ENCODE data around the gene OR7G3.

The OR7G3 gene

GRCh38 chr19:9149997-9150396 is 23.2 kb upstream of the OR7G3 start:
- no peak overlapping the region for H3K27ac ChIP-seq (ENCODE audit: low read depth, low read length)
- no peaks in the 10 kb centered on the region for H3K27me3 ChIP-seq (ENCODE audit: control insufficient read depth, insufficient read depth, low read length)
- H3K9me3 ChIP-seq (ENCODE audit: control insufficient read depth, insufficient read depth, low read depth, low read length), result peaks cover 81% of the 10 kb centered on the region
- H3K4me3 ChIP-seq (ENCODE audit: low read depth, low read length), result no peak overlapping the region
- H3K9ac ChIP-seq (ENCODE audit: low read length), result no peak overlapping the region
- no peaks in the 10 kb centered on the region for H3K4me1 ChIP-seq (ENCODE audit: control insufficient read depth, insufficient read depth, low read length)
- peaks cover 77% of the 10 kb centered on the region for H3K36me3 ChIP-seq (ENCODE audit: control insufficient read depth, insufficient read depth, low read length)

GRCh38 chr19:9148697-9149096 is 21.9 kb upstream of the OR7G3 start:
- Histone ChIP-seq H3K4me1 (ENCODE audit: control insufficient read depth, insufficient read depth, low read length) (no peaks in the 10 kb centered on the region), H3K27ac (ENCODE audit: low read depth, low read length) (no peak overlapping the region), H3K27me3 (ENCODE audit: control insufficient read depth, insufficient read depth, low read length) (no peaks in the 10 kb centered on the region), H3K9me3 (ENCODE audit: control insufficient read depth, insufficient read depth, low read depth, low read length) (peaks cover 86% of the 10 kb centered on the region), H3K4me3 (ENCODE audit: low read depth, low read length) (no peak overlapping the region), H3K9ac (ENCODE audit: low read length) (no peak overlapping the region), H3K36me3 (ENCODE audit: control insufficient read depth, insufficient read depth, low read length) (peaks cover 72% of the 10 kb centered on the region)

- no peak overlapping the region for H3K27ac ChIP-seq (ENCODE audit: low read depth, low read length)
- peaks cover 57% of the 10 kb centered on the region for H3K36me3 ChIP-seq (ENCODE audit: control insufficient read depth, insufficient read depth, low read length)
- no peaks in the 10 kb centered on the region for H3K27me3 ChIP-seq (ENCODE audit: control insufficient read depth, insufficient read depth, low read length)
- no peaks in the 10 kb centered on the region for H3K4me1 ChIP-seq (ENCODE audit: control insufficient read depth, insufficient read depth, low read length)
- H3K9me3 ChIP-seq (ENCODE audit: control insufficient read depth, insufficient read depth, low read depth, low read length), result peaks cover 71% of the 10 kb centered on the region
- no peak overlapping the region for H3K4me3 ChIP-seq (ENCODE audit: low read depth, low read length)
- no peak overlapping the region for H3K9ac ChIP-seq (ENCODE audit: low read length)
These were observed 20.1 kb upstream of the OR7G3 start for GRCh38 chr19:9146882-9147281.

GRCh38 chr19:9144920-9145319 is 18.2 kb upstream of the OR7G3 start:
- Histone ChIP-seq H3K9me3 (ENCODE audit: control insufficient read depth, insufficient read depth, low read depth, low read length) (peaks cover 54% of the 10 kb centered on the region), H3K4me1 (ENCODE audit: control insufficient read depth, insufficient read depth, low read length) (no peaks in the 10 kb centered on the region), H3K27me3 (ENCODE audit: control insufficient read depth, insufficient read depth, low read length) (no peaks in the 10 kb centered on the region), H3K4me3 (ENCODE audit: low read depth, low read length) (no peak overlapping the region; the same call in 1 of the 2 replicates), H3K9ac (ENCODE audit: low read length) (no peak overlapping the region), H3K36me3 (ENCODE audit: control insufficient read depth, insufficient read depth, low read length) (peaks cover 47% of the 10 kb centered on the region), H3K27ac (ENCODE audit: low read depth, low read length) (no peak overlapping the region)

- peak within 1 kb of the TSS; percentile 97 for H3K27ac ChIP-seq (ENCODE audit: low read depth, low read length)
- H3K4me3 ChIP-seq (ENCODE audit: low read depth, low read length), result peak within 1 kb of the TSS; percentile 95
- H3K4me1 ChIP-seq (ENCODE audit: control insufficient read depth, insufficient read depth, low read length), result no peaks in the 10 kb centered on the region
- peak within 1 kb of the TSS; percentile 97 for H3K9ac ChIP-seq (ENCODE audit: low read length)
- H3K9me3 ChIP-seq (ENCODE audit: control insufficient read depth, insufficient read depth, low read depth, low read length), result peaks cover 18% of the 10 kb centered on the region
- no peaks in the 10 kb centered on the region for H3K27me3 ChIP-seq (ENCODE audit: control insufficient read depth, insufficient read depth, low read length)
- peaks cover 14% of the 10 kb centered on the region for H3K36me3 ChIP-seq (ENCODE audit: control insufficient read depth, insufficient read depth, low read length)
These were observed 13.6 kb upstream of the OR7G3 start, which contains the start of gene ZNF317 for GRCh38 chr19:9140159-9140874. Gene ZNF317, plus strand, starts transcription at chr19:9140397. Its CDS starts 15,620 bp downstream, at chr19:9156017.

- H3K27me3 ChIP-seq (ENCODE audit: control insufficient read depth, insufficient read depth, low read length), result no peaks in the 10 kb centered on the region
- H3K36me3 ChIP-seq (ENCODE audit: control insufficient read depth, insufficient read depth, low read length), result peaks cover 9% of the 10 kb centered on the region
- peaks cover 12% of the 10 kb centered on the region for H3K9me3 ChIP-seq (ENCODE audit: control insufficient read depth, insufficient read depth, low read depth, low read length)
- H3K9ac ChIP-seq (ENCODE audit: low read length), result peak overlapping the region; percentile 97
- no peak overlapping the region for H3K27ac ChIP-seq (ENCODE audit: low read depth, low read length)
- no peaks in the 10 kb centered on the region for H3K4me1 ChIP-seq (ENCODE audit: control insufficient read depth, insufficient read depth, low read length)
- H3K4me3 ChIP-seq (ENCODE audit: low read depth, low read length), result peak overlapping the region; percentile 95
These were observed 12.9 kb upstream of the OR7G3 start for GRCh38 chr19:9139609-9140158.

GRCh38 chr19:9132422-9132821 is 5.7 kb upstream of the OR7G3 start:
- H3K9ac ChIP-seq (ENCODE audit: low read length), result no peak overlapping the region
- H3K9me3 ChIP-seq (ENCODE audit: control insufficient read depth, insufficient read depth, low read depth, low read length), result no peaks in the 10 kb centered on the region
- no peaks in the 10 kb centered on the region for H3K27me3 ChIP-seq (ENCODE audit: control insufficient read depth, insufficient read depth, low read length)
- H3K4me1 ChIP-seq (ENCODE audit: control insufficient read depth, insufficient read depth, low read length), result no peaks in the 10 kb centered on the region
- no peak overlapping the region for H3K27ac ChIP-seq (ENCODE audit: low read depth, low read length)
- no peak overlapping the region for H3K4me3 ChIP-seq (ENCODE audit: low read depth, low read length)
- no peaks in the 10 kb centered on the region for H3K36me3 ChIP-seq (ENCODE audit: control insufficient read depth, insufficient read depth, low read length)

GRCh38 chr19:9130965-9131364 is 4.2 kb upstream of the OR7G3 start:
- H3K4me3 ChIP-seq (ENCODE audit: low read depth, low read length), result no peak overlapping the region
- H3K9ac ChIP-seq (ENCODE audit: low read length), result no peak overlapping the region

GRCh38 chr19:9128171-9128570 is 1.4 kb upstream of the OR7G3 start:
- Histone ChIP-seq H3K4me1 (ENCODE audit: control insufficient read depth, insufficient read depth, low read length) (no peaks in the 10 kb centered on the region), H3K4me3 (ENCODE audit: low read depth, low read length) (no peak overlapping the region), H3K27me3 (ENCODE audit: control insufficient read depth, insufficient read depth, low read length) (peaks cover 10% of the 10 kb centered on the region; the same call in 1 of the 2 replicates), H3K27ac (ENCODE audit: low read depth, low read length) (no peak overlapping the region), H3K36me3 (ENCODE audit: control insufficient read depth, insufficient read depth, low read length) (no peaks in the 10 kb centered on the region), H3K9me3 (ENCODE audit: control insufficient read depth, insufficient read depth, low read depth, low read length) (peaks cover 9% of the 10 kb centered on the region; the same call in 1 of the 2 replicates), H3K9ac (ENCODE audit: low read length) (no peak overlapping the region)

More at GRCh38 chr19:9130965-9131364, 4.2 kb upstream of the OR7G3 start:
- H3K9me3 ChIP-seq (ENCODE audit: control insufficient read depth, insufficient read depth, low read depth, low read length), result peaks cover 4% of the 10 kb centered on the region; the same call in 1 of the 2 replicates
- peaks cover 8% of the 10 kb centered on the region; the same call in 1 of the 2 replicates for H3K27me3 ChIP-seq (ENCODE audit: control insufficient read depth, insufficient read depth, low read length)
- no peaks in the 10 kb centered on the region for H3K4me1 ChIP-seq (ENCODE audit: control insufficient read depth, insufficient read depth, low read length)
- no peak overlapping the region for H3K27ac ChIP-seq (ENCODE audit: low read depth, low read length)
- H3K36me3 ChIP-seq (ENCODE audit: control insufficient read depth, insufficient read depth, low read length), result no peaks in the 10 kb centered on the region

- no peak overlapping the region for H3K27ac ChIP-seq (ENCODE audit: low read depth, low read length)
- H3K4me3 ChIP-seq (ENCODE audit: low read depth, low read length), result no peak overlapping the region
- H3K4me1 ChIP-seq (ENCODE audit: control insufficient read depth, insufficient read depth, low read length), result no peaks in the 10 kb centered on the region
- H3K9me3 ChIP-seq (ENCODE audit: control insufficient read depth, insufficient read depth, low read depth, low read length), result peaks cover 3% of the 10 kb centered on the region; the same call in 1 of the 2 replicates
- no peaks in the 10 kb centered on the region for H3K36me3 ChIP-seq (ENCODE audit: control insufficient read depth, insufficient read depth, low read length)
- no peak overlapping the region for H3K9ac ChIP-seq (ENCODE audit: low read length)
- no peaks in the 10 kb centered on the region for H3K27me3 ChIP-seq (ENCODE audit: control insufficient read depth, insufficient read depth, low read length)
These were observed 10.2 kb downstream of the OR7G3 start for GRCh38 chr19:9116547-9116946.

GRCh38 chr19:9115307-9115813 is 11.4 kb downstream of the OR7G3 start, which contains the start of gene OR7G1:
Gene OR7G1, minus strand, starts transcription at chr19:9115763. Its CDS starts 0 bp downstream, at chr19:9115763.
- Histone ChIP-seq H3K4me3 (ENCODE audit: low read depth, low read length) (no peak within 1 kb of the TSS), H3K36me3 (ENCODE audit: control insufficient read depth, insufficient read depth, low read length) (no peaks in the 10 kb centered on the region), H3K27me3 (ENCODE audit: control insufficient read depth, insufficient read depth, low read length) (no peaks in the 10 kb centered on the region), H3K27ac (ENCODE audit: low read depth, low read length) (no peak within 1 kb of the TSS), H3K9me3 (ENCODE audit: control insufficient read depth, insufficient read depth, low read depth, low read length) (peaks cover 3% of the 10 kb centered on the region; the same call in 1 of the 2 replicates), H3K4me1 (ENCODE audit: control insufficient read depth, insufficient read depth, low read length) (no peaks in the 10 kb centered on the region), H3K9ac (ENCODE audit: low read length) (no peak within 1 kb of the TSS)

Measured in HUES6 (cell line).